CD4-positive, alpha-beta T cell treated with Interleukin-4 for 1 hour (primary cell): ENCODE results near the gene TAF12.
"Not testable (repeated sequence)": the region's sequence is repeated elsewhere in the genome, so short reads cannot be mapped to it uniquely, and the experiment has no call there.

Experiments
- DNase-seq, 2 donors: peaks; one replicate each; pipeline ENCODE4 v3.0.0-alpha.2; 2020 to 2022

Gene TAF12

DNA sequence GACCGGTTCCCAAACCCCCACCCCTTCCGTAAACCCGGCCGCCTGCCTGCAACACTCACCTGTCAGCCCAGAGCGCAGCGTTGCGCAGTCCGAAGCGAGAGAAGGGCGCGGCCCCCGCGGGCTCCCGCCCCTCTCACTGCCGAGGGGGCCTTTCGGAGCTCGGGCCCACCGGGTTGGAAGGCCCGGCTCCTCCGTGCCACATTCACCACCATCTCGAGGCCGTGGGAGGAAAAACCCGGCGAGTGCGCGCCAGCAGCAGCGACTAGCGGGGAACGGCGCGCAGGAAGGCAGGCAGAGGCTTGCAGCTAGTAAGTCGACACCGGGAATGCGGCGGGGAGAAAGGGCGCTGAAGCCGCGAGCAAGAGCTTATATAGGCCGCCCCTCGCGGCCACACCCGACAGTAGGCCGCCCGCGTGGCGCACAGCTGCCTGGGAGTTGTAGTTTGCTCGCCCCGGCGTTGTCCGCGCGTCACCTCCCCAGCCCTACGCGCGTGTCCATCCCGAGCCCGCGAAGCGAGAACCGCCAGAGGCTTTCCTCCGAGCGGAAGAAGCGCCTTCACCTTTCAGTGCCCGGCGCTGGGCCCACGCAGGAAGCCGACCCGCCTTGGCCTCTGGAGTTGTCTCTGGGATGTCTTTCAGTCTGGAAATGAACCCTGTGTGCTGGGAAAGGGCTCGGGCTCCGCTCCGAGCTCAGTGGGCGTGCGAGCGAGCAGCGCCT, 61.2 kb downstream of the TAF12 start:
- DNase-seq, result peak; percentile 94 to 95

DNA sequence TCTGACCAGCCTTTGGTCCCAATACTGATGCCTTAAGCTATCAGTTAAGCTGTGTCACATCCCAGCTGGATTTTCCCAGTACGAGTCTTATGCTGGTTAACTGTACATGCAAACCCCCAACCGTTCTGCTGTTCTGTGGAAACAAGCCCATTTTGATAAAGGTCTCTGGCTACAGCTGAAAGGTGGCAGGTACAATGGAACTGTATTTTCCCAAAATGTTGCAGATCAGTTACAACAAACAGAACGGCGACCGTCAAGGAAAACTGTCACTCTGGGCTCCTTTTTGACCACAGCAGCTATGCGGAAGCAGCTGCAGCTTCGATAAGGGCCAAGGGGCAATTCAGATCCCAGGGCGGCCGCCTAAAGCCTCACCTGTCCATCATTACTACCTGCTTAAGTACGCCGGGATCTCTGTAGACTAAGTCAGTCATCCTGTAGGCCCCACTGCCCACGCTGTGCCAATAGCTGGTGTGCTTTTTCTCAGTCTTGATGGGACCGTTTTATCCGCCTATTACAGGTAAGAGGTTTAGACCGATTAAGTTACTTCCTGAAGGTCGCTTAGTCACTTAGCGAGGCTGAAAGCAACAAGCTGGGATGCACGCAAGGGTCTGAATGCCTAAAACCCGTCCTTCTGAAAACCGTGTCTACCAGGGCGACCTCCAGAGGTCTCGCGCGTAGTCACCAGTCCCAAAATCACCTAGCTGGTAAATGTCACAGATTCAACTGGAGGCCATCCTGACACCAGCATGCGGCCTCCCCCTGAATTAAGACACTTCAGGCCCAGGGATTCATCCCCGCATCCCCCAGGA, 61.9 kb downstream of the TAF12 start:
- DNase-seq, result peak; percentile 54 to 67

DNA sequence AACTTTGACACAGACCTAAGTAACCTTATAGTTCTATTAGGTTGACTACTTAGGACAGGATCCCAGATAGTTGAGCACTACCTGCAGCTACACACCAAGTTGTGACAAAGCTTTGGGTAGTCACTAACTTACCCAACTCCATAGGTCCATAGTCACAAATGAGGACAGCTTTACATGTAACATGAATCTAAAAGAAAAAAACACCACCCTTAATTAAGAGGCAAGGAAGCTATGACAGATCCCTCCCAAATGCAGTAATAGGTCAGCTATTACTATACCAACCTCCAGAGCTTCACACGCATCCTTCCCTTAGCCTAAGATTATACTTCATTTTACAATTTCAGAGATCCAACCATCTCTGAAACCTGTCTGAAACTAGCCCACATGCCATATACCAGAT, 63.5 kb downstream of the TAF12 start:
- DNase-seq, result no peak

DNA sequence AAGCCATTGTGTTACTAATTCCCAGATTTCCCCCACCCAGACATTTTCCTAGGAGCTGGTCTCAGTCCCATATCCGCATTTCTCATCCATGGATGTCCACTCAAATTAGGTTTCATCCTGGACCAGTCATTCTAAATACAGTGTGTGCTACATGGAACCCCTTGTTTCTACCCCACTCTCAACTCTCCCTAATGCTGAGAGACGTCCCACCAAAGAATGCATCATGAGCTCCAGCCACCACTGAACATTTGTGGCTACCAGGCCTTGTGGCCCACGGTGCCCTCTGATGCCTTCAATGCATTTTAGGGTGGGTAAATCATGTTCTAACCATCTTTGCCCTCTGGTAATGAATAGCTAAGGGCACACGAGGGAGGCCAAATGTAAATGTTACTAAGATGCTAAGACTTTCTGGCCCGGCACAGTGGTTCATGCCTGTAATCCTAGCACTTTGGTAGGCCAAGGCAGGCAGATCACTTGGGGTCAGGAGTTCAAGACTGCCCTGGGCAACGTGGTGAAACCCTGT, 64.1 kb downstream of the TAF12 start:
- no peak for DNase-seq

DNA sequence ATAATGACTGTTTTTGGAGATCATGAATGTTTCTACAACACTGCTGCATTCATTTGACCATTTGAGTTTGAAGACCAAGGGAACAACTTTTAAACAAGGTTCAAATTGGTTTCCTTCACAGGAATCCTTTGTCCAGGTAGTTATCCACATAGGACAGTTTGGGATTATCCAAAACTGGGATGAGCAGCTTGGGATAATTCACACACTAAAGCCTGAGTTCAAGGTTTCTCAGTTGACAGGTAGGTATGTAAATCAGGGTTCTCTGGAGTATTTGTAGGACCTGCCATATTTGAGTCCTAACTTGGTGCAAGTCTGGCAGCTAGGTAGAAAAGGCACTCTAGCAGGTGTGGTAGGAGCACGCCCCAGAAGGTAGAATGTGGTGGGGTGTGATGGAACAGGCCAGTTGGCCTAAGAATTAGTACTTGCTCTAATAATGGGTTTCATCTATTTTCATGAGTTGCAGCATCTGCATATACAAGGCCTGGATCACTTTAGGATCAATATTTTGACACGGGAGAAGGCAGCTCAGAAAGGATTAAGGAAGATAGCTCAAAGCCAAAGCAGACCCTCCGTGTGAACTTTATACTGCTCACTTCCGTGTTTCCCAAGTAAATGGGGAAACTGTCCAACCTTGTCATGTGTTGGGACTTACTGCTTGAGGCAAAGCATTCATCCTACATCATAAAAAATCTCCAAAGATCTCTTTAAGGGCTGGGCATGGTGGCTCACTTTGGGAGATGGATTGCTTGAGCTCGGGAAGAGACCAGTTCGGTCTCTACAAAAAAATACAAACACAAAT, 64.9 kb downstream of the TAF12 start:
- DNase-seq, result peak in 1 of 2 donors; percentile 14

DNA sequence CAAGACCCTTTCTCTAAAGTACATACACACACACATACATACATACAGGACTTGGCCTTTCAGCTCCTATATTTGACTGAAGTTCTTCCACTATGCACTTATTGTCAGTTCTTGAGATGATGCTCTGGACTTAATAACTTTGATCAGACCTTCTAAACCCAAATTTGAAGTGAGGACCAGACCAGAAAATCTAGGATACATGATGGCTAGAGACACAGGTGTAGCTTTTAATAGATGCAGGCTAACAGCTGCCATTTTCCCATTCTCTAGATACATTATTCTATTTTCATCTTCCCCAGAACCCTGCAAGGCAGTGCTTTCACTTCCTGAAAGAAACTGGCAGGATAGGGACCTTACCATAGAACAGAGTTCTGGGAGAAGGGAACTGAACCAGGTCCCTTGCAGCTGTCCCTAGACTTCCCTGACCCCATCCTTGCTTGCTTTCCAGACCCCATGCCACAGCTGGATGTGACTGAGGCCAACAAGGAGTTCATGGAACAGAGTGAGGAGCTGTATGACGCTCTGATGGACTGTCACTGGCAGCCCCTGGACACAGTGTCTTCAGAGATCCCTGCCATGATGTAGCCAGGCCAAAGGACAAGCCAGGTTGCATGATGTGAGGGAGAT, 65.7 kb downstream of the TAF12 start:
- DNase-seq, result no peak

DNA sequence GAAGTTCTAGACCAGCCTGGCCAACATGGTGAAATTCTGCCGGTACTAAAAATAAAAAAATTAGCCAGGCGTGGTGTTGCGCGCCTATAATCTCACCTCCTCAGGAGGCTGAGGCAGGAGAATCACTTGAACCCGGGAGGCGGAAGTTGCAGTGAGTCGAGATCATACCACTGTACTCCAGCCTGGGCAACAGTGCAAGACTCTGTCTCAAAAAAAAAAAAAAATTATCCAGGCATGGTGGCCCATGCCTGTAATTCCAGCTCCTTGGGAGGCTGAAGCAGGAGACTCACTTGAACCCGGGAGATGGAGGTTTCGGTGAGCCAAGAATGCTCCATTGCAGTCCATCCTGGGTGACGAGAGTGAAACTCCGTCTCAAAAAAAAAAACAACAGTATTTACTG, 69.3 kb downstream of the TAF12 start:
- no peak for DNase-seq

DNA sequence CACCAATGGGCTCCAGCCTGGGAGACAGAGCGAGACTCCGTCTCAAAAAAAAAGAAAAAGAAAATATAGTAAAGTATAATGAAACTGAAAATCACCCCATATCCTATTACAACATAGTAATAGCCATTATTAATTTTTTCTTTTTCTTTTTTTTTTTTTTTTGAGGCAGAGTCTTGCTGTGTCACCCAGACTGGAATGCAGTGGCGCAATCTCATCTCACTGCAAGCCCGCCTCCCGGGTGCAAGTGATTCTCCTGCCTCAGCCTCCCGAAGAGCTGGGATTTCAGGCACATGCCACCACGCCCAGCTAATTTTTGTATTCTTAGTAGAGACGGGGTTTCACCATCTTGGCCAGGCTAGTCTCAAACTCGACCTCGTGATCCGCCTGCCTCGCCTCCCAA, 70.0 kb downstream of the TAF12 start:
- DNase-seq, result not testable (repeated sequence)

DNA sequence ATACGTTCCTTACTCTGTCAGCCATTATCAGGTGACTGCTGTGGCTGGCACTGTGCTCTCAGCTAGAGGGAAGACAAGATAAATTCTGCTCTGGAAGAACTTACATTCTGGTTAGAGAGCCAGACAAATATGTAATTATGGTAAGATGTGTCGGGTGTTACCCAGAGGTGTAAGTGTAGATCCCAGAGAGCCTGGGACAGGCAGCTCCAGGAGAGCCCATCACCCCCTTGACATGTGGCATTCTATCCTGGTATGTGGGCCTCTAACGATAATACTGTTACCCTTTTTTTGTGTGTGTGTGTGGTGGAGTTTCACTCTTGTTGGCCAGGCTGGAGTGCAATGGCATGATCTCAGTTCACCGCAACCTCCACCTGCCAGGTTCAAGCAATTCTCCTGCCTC, 71.0 kb downstream of the TAF12 start:
- no peak for DNase-seq

DNA sequence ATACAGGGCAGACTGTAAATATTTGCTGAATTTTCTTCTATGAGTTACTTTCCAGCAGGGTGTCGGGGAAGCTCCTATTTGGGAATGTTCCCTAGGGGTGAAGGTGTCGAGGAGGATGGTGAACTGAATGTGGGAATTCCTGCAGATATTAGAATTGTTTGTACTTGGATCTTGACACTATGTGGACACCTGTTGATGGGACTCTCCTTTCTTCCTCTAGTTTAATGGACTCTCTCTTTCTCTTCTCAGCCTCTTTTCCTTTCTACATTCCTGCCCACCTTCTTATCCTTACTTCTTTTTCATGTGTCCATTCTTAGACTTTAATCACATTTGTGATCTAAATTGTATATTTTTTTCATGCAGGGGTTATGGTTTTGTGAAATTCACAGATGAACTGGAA, 75.9 kb downstream of the TAF12 start:
- DNase-seq, result no peak

DNA sequence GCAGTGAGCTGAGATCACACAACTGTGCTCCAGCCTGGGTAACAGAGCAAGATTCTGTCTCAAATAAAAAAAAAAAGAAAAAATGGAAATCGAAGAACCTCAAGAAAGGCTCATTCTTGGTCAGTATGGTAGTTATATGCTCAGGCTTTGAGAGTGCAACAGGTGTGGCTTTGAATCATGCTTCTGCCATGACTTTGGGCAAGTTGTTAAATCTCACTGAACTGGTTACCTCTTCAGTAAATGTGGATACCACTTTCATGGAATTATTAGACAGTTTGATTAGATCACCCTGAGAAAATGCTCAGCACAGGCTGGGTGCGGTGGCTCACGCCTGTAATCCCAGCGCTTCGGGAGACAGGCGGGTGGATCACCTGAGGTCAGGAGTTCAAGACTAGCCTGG, 77.1 kb downstream of the TAF12 start:
- DNase-seq, result no peak

DNA sequence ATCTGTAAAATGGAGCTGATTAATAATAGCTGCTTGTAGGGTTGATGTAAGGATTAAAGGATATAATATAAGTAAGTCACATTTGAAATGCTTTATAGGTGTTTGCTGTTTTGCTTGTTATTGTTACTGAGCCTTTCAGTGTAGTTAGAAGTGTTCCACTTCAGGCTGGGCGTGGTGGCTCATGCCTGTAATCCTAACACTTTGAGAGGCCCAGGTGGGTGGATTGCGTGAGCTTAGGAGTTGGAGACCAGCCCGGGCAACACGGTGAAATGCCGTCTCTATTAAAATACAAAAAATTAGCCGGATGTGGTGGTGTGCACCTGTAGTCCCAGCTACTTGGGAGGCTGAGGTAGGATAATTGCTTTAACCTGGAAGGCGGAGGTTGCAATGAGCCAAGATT, 77.8 kb downstream of the TAF12 start:
- DNase-seq, result no peak

DNA sequence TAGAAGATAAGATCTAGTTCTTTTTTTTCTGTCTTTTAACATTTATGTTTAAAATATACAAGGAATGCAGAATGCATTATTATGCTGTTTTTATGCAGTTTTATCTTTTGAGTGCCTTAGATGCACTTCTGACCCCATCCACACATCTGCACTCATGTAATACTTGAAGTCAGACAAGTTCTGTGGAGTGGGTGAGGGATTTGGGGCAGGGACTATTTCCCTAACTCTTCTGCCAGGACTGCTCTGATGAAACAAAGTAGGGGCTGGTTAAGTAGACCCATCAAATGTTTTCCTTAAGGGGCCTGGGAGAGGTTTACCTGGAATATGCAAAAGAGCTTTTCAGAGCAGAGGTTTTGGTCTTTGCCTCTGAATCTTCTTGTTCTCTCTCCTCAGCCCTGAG, 78.6 kb downstream of the TAF12 start:
- no peak for DNase-seq

DNA sequence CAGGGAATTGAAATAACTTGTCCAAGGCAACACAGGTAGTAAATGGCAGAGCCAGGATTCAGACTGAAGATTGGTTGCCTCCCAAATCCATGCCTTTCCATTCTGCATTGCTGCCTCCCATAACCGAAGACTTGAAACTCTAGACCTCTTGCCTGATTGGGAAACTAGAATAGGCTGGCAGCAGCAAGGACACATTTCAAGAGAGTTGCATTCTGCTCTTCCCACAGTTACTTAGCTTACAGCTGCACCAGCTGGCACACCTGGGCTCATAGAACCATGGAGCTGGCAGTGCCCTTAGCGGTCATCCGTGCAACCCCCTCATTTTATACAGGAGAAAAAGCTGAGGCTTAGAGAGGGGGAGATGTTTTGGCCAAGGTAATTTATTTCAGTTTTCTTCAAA, 82.0 kb downstream of the TAF12 start:
- no peak for DNase-seq
